HG03457 (cell line): ENCODE data around the gene VWA7.

ENCODE experiments used
- ATAC-seq: cut with Tn5 transposase; IDR thresholded peaks from one replicate; pipeline ENCODE4 v1.9.1; 2021; ENCODE audit warnings: moderate number of reproducible peaks; ENCODE audit not compliant: unreplicated experiment

Gene VWA7

GRCh38 chr6:31778999-31779885 lies 2.1 kb upstream of the VWA7 start:
- no peak for ATAC-seq

- ATAC-seq = no peak
Observed at GRCh38 chr6:31778193-31778592, 1.1 kb upstream of the VWA7 start.

GRCh38 chr6:31777667-31778050 lies 531 bp upstream of the VWA7 start:
- no peak for ATAC-seq

GRCh38 chr6:31776485-31776988 lies 591 bp downstream of the VWA7 start:
- ATAC-seq = no peak

- no peak for ATAC-seq
Observed at GRCh38 chr6:31775633-31776484, 1.3 kb downstream of the VWA7 start.

- ATAC-seq = no peak
Observed at GRCh38 chr6:31775184-31775583, 1.9 kb downstream of the VWA7 start.

- no peak for ATAC-seq
Observed at GRCh38 chr6:31771992-31772358, 5.2 kb downstream of the VWA7 start.

GRCh38 chr6:31770860-31771259 lies 6.3 kb downstream of the VWA7 start:
- no peak for ATAC-seq

- no peak for ATAC-seq
Observed at GRCh38 chr6:31769684-31770371, 7.3 kb downstream of the VWA7 start.

- no peak for ATAC-seq
Observed at GRCh38 chr6:31768363-31769257, 8.5 kb downstream of the VWA7 start.

- no peak for ATAC-seq
Observed at GRCh38 chr6:31767096-31767645, 10.0 kb downstream of the VWA7 start.

GRCh38 chr6:31765910-31766794 lies 11.0 kb downstream of the VWA7 start:
- ATAC-seq = no peak

- ATAC-seq = no peak
Observed at GRCh38 chr6:31765559-31765909, 11.6 kb downstream of the VWA7 start.

- no peak for ATAC-seq
Observed at GRCh38 chr6:31764198-31764597, 12.9 kb downstream of the VWA7 start.

GRCh38 chr6:31763619-31763940 lies 13.5 kb downstream of the VWA7 start:
- no peak for ATAC-seq

- no peak for ATAC-seq
Observed at GRCh38 chr6:31762878-31763618, 14.1 kb downstream of the VWA7 start.

GRCh38 chr6:31762356-31762755 lies 14.8 kb downstream of the VWA7 start, which contains the start of gene SAPCD1:
Gene SAPCD1 (plus strand): TSS chr6:31762656. CDS start chr6:31763055, 399 bp downstream.
- no peak for ATAC-seq

- ATAC-seq = no peak
Observed at GRCh38 chr6:31761343-31761742, 15.8 kb downstream of the VWA7 start.
